ENCODE results near the gene BICD1.

Gene BICD1

GRCh38 chr12:32178341-32179010, 71.8 kb downstream of the BICD1 start:
- peaks cover 12% of the 10 kb centered on the region; the same call in 1 of the 2 replicates for H3K79me2 ChIP-seq (ENCODE audit: insufficient read depth, low read length)
- H4K20me1 ChIP-seq (ENCODE audit: insufficient read depth, low read length), result peaks cover 3% of the 10 kb centered on the region; the same call in 1 of the 2 replicates
- no peak for ATAC-seq (ENCODE audit: insufficient read depth, low read depth)
- H3K4me3 ChIP-seq (ENCODE audit: low read depth in 1 of 2, low read length in 2 of 2), result no peak overlapping the region
- peaks cover 7% of the 10 kb centered on the region; the same call in 1 of the 2 replicates for H3K36me3 ChIP-seq (ENCODE audit: insufficient read depth, low read length)
- TF ChIP-seq EZH2 (IDR thresholded peaks at IDR 0.05; ENCODE audit: borderline replicate concordance, low read depth, low read length, severe bottlenecking), result no peak
- TF ChIP-seq, protein P1, sequence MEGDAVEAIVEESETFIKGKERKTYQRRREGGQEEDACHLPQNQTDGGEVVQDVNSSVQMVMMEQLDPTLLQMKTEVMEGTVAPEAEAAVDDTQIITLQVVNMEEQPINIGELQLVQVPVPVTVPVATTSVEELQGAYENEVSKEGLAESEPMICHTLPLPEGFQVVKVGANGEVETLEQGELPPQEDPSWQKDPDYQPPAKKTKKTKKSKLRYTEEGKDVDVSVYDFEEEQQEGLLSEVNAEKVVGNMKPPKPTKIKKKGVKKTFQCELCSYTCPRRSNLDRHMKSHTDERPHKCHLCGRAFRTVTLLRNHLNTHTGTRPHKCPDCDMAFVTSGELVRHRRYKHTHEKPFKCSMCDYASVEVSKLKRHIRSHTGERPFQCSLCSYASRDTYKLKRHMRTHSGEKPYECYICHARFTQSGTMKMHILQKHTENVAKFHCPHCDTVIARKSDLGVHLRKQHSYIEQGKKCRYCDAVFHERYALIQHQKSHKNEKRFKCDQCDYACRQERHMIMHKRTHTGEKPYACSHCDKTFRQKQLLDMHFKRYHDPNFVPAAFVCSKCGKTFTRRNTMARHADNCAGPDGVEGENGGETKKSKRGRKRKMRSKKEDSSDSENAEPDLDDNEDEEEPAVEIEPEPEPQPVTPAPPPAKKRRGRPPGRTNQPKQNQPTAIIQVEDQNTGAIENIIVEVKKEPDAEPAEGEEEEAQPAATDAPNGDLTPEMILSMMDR (IDR thresholded peaks at IDR 0.05; ENCODE audit: borderline replicate concordance, extremely low read depth, low read length, poor library complexity, severe bottlenecking), result no peak
- no peaks in the 10 kb centered on the region for H3K9me3 ChIP-seq (ENCODE audit: insufficient read depth, low read length, severe bottlenecking)
- no peak overlapping the region for H3K4me2 ChIP-seq (ENCODE audit: insufficient read depth, low read length)
- no peak overlapping the region for H3K27ac ChIP-seq (ENCODE audit: low read length)
- H3K9ac ChIP-seq (ENCODE audit: low read depth, low read length), result no peak overlapping the region
- H3K4me1 ChIP-seq (ENCODE audit: insufficient read depth, low read length), result no peaks in the 10 kb centered on the region
- H3K27me3 ChIP-seq (ENCODE audit: insufficient read depth, low read length, poor library complexity), result no peaks in the 10 kb centered on the region
- no peak for DNase-seq
- no peak overlapping the region for H2AFZ ChIP-seq (ENCODE audit: low read depth, low read length)

DNA sequence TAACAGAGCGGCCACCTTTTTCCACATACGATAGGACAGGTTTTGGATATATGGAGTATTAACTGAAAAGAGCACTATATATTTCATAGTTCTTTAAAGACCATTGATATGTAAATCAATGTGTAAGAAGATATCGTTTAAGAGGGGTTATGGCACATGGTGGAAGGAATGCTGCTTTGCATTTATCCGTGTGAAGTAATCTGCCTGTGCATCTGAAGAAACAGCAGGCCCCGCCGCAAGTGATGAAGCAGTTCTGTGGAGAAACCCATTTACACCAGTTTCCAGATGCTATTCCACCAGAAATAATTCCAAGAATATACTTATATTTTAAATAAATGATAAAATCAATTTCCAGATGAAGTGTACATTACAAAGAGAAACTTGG, 72.4 kb downstream of the BICD1 start:
- Histone ChIP-seq H3K27ac (ENCODE audit: low read length) (no peak overlapping the region), H3K4me3 (ENCODE audit: low read depth in 1 of 2, low read length in 2 of 2) (no peak overlapping the region), H3K79me2 (ENCODE audit: insufficient read depth, low read length) (peaks cover 12% of the 10 kb centered on the region; the same call in 1 of the 2 replicates), H3K27me3 (ENCODE audit: insufficient read depth, low read length, poor library complexity) (no peaks in the 10 kb centered on the region), H3K9ac (ENCODE audit: low read depth, low read length) (no peak overlapping the region), H3K36me3 (ENCODE audit: insufficient read depth, low read length) (peaks cover 7% of the 10 kb centered on the region; the same call in 1 of the 2 replicates), H4K20me1 (ENCODE audit: insufficient read depth, low read length) (peaks cover 3% of the 10 kb centered on the region; the same call in 1 of the 2 replicates), H3K4me2 (ENCODE audit: insufficient read depth, low read length) (no peak overlapping the region), H3K9me3 (ENCODE audit: insufficient read depth, low read length, severe bottlenecking) (no peaks in the 10 kb centered on the region), H3K4me1 (ENCODE audit: insufficient read depth, low read length) (no peaks in the 10 kb centered on the region), H2AFZ (ENCODE audit: low read depth, low read length) (no peak overlapping the region)
- no peak for DNase-seq
- no peak for TF ChIP-seq EZH2 (IDR thresholded peaks at IDR 0.05; ENCODE audit: borderline replicate concordance, low read depth, low read length, severe bottlenecking)
- TF ChIP-seq, protein P1 (IDR thresholded peaks at IDR 0.05; ENCODE audit: borderline replicate concordance, extremely low read depth, low read length, poor library complexity, severe bottlenecking), result no peak
- no peak for ATAC-seq (ENCODE audit: insufficient read depth, low read depth)

DNA sequence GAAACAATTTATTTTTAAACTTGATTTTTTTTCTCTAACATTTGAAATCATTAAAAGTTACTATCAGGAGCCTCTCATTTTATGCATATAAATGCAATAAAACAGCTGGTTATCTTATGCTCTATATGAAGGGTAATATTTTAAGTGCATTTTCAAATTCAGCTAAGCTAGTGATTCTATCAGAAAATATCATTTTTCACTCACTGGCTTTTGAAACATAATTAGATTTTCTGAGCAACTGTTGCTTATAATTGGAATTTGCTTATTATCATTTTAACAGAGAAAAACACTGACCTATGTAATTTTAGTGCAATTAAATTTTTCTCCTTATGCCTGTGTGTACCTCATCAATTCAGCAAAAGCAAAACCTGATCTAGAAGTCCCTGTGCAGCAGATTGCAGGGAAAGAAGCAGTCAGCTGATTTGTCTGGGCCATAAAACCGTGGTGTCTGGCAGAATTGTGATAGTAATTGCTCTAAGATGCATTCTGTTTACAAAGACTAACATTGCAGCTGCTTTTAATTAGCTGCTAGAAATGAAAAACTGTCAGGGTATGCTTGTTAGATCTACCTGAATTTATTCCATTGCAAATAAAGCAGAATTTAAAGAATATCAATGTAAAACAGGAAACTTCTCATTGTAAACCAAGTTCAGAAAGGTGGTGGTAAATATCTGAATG, 75.0 kb downstream of the BICD1 start:
- H3K4me3 ChIP-seq (ENCODE audit: low read depth in 1 of 2, low read length in 2 of 2), result no peak overlapping the region
- no peak for ATAC-seq (ENCODE audit: insufficient read depth, low read depth)
- no peak for DNase-seq
- no peaks in the 10 kb centered on the region for H3K36me3 ChIP-seq (ENCODE audit: insufficient read depth, low read length)
- no peak overlapping the region for H3K4me2 ChIP-seq (ENCODE audit: insufficient read depth, low read length)
- H3K9me3 ChIP-seq (ENCODE audit: insufficient read depth, low read length, severe bottlenecking), result no peaks in the 10 kb centered on the region
- H3K27me3 ChIP-seq (ENCODE audit: insufficient read depth, low read length, poor library complexity), result no peaks in the 10 kb centered on the region
- TF ChIP-seq, protein P1 (IDR thresholded peaks at IDR 0.05; ENCODE audit: borderline replicate concordance, extremely low read depth, low read length, poor library complexity, severe bottlenecking), result no peak
- TF ChIP-seq EZH2 (IDR thresholded peaks at IDR 0.05; ENCODE audit: borderline replicate concordance, low read depth, low read length, severe bottlenecking), result no peak
- H3K79me2 ChIP-seq (ENCODE audit: insufficient read depth, low read length), result 0 out of 2 replicates have a peak, but pooled peaks cover 6% of the 10 kb centered on the region
- H3K27ac ChIP-seq (ENCODE audit: low read length), result no peak overlapping the region
- H2AFZ ChIP-seq (ENCODE audit: low read depth, low read length), result no peak overlapping the region
- H3K4me1 ChIP-seq (ENCODE audit: insufficient read depth, low read length), result no peaks in the 10 kb centered on the region
- no peak overlapping the region for H3K9ac ChIP-seq (ENCODE audit: low read depth, low read length)
- H4K20me1 ChIP-seq (ENCODE audit: insufficient read depth, low read length), result peaks cover 3% of the 10 kb centered on the region; the same call in 1 of the 2 replicates

Measured in DND-41 (cell line).